MM.1S (cell line): ENCODE measurements around the gene PRSS38.

Experiments
- EZH2 ChIP-seq: fragments of 300-600 bp; sonication (generic); optimal IDR thresholded peaks from 2 replicates; pipeline ENCODE3; 2017; ENCODE audit warnings: low read depth, mild to moderate bottlenecking, antibody characterized with exemption, low read length, mixed read lengths
- TF ChIP-seq, protein P1 (sequence below): fragments of 300-600 bp; sonication (generic); IDR thresholded peaks from 2 replicates; pipeline ENCODE4 v1.5.1; 2016; ENCODE audit warnings: antibody characterized with exemption, low read length, mixed read lengths

DNA sequence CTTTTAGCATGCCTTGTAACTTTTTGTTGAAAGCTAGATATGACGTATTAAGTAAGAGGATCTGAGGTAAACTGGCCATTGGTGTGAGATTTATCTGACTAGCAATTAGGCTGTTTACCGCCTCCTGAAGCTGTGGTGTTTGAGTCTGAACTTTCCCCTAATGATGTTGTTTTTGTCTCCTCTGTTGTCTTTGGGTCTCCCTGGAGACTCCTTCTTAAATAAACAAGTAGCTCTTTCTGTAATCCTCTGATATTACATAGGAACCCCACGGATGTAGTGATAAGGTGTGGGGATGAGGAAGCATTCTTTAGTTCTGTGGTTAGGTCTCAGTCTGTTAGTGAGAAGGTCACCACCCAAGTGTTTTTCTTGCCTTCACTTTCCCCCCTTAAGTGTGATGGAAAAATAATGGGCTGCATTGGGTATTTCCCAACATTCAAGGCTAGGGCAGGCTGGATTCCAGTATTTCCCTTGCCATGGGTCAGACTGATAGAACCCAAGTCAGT is 33.0 kb downstream of the PRSS38 start:
- TF ChIP-seq, protein P1, sequence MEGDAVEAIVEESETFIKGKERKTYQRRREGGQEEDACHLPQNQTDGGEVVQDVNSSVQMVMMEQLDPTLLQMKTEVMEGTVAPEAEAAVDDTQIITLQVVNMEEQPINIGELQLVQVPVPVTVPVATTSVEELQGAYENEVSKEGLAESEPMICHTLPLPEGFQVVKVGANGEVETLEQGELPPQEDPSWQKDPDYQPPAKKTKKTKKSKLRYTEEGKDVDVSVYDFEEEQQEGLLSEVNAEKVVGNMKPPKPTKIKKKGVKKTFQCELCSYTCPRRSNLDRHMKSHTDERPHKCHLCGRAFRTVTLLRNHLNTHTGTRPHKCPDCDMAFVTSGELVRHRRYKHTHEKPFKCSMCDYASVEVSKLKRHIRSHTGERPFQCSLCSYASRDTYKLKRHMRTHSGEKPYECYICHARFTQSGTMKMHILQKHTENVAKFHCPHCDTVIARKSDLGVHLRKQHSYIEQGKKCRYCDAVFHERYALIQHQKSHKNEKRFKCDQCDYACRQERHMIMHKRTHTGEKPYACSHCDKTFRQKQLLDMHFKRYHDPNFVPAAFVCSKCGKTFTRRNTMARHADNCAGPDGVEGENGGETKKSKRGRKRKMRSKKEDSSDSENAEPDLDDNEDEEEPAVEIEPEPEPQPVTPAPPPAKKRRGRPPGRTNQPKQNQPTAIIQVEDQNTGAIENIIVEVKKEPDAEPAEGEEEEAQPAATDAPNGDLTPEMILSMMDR = no peak
- no peak for TF ChIP-seq EZH2
